HG03442 (cell line): Measurements from ENCODE around the gene RELA.
"Not testable (repeated sequence)": the region's sequence is repeated elsewhere in the genome, so short reads cannot be mapped to it uniquely, and the experiment has no call there.

Source experiments
- ATAC-seq: cut with Tn5 transposase; IDR thresholded peaks from one replicate; pipeline ENCODE4 v1.9.1; 2021; ENCODE audit warnings: mild to moderate bottlenecking, moderate library complexity; ENCODE audit not compliant: unreplicated experiment

The RELA gene

DNA sequence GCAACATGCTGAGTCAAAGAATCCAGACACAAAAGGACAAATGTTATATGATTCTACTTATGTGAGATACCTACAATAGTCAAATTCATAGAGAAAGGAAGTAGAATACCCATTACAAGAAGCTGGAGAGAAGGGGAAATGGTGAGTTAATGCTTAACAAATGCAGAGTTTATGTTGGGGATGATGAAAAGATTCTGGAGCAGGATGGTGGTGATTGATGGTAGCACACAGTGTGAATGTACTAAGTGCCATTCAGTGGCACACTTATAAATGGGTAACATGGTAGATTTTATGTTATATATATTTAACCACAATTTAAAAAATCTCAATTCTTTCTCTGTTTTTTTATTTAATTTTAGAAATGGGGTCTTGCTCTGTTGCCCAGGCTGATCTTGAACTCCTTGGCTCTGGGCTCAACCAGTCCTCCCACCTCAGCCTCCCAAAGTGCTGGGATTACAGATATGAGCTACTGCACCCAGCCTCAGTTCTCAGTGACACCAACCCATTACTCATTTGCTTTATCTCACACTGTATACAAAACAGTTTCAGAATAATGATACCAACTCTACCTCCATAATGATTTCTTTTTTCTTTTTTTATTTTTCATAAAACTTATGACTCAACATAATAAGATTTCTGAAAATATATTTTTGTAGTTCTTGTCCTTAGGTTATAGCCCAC is 9.6 kb upstream of the RELA start:
- no peak for ATAC-seq

DNA sequence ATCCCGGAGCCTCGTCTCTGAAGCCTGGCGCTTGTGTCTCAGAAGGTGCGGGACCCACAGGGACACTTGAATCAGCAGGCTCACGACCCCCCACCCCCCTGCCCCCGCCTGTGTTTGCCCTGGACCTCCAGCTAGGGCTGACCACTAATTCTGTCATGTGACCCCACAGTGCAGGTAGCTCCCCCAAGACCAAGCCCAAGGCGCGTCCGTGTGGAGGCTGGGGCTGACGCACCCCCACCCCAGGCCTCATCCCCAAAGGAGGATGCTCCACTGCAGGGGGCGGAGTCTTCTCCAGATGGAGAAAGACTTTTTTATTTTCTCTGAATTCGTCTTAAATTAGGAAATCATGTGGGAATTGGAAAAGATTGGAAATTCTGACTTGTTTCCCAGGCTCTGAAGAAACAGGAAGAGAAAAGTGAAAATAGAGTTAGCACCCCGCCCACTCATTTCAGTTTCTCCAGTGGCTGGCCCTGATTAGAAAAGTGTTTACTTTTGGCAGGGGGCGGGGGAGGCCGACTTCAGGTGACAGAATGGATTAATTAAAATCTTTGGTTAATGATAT is 1.0 kb upstream of the RELA start:
- ATAC-seq: peak; percentile 21

DNA sequence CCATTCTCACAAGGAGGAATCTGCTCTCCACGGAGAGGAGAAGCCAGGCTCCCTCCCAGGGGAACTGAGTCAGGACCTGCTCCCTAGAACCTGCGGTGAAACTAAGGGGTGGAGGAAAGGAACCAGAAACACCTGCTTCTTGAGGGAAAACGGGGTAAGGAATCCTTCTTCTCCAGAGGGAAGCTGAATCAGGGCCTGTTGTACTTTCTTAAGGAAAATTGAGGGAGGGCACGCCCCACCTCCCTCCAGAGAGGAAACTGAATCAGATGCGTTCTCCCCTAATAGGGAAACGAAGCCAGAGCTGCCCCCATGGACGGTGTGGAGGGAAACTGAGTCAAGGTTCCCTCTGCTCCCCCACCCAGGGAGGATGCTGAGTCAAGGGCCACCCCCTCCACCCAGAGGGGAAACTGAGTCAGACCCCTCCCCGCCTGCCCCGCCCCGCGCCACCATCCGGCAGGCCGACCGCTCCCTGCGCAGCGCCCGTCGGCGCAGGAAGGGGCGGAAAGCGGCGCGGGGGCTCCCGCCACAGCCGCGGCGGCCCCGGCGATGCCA is 393 bp downstream of the RELA start:
- peak; percentile 4 for ATAC-seq

- ATAC-seq: no peak
Measured at GRCh38 chr11:65661599-65662246, 993 bp downstream of the RELA start.

- ATAC-seq: not testable (repeated sequence)
Measured at GRCh38 chr11:65660908-65661307, 1.8 kb downstream of the RELA start.

GRCh38 chr11:65660038-65660437 is 2.7 kb downstream of the RELA start:
- ATAC-seq: no peak

DNA sequence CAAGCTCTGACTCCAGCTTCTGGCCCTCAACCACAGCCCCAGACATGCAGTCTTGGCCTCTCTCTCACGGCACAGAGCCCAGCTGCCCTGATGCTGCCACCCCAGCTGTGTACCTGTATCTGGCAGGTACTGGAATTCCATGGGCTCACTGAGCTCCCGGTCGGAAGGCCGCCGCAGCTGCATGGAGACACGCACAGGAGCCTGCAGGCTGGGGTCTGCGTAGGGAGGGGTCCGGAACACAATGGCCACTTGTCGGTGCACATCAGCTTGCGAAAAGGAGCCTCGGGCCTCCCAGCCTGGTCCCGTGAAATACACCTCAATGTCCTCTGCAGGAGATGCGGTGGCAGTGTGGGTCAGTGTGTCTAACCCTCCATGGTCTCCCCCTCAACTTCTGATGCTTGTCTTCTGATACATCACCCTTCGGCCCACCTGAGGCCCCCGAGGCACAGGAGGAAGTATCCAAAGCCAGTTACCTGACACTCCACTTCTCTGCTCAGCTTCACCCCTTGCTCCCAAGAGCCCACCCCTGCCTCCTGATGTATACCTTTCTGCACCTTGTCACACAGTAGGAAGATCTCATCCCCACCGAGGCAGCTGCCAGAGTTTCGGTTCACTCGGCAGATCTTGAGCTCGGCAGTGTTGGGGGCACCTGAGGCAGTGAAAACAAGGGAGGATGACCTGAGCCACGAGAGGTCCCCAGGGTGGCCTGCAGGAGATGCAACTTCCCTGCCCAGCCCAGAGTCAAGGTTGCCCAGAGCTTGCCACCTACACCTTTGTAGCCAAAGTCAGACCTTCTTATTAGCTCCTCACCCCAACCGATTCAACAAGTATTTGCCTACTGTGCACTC is 4.3 kb downstream of the RELA start:
- no peak for ATAC-seq

DNA sequence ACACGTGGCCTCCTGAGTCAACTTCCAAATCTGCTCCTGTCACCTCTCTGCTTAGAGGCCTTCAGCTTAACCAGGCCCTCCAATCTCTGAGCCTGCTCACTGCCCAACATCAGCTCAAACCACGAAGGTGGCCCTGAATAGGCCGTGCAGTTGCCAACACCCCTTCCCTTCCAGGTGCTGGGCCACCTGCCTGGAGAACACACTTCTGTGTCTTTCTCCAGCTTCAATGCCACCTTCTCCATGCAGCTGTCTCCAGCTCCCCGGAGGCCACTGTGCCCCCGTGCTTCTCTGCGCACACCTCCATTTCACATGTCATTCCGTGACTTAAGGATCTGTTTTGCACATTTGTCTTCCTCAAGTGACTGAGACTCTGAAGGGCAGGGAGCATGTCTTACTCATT is 5.3 kb downstream of the RELA start:
- no peak for ATAC-seq

DNA sequence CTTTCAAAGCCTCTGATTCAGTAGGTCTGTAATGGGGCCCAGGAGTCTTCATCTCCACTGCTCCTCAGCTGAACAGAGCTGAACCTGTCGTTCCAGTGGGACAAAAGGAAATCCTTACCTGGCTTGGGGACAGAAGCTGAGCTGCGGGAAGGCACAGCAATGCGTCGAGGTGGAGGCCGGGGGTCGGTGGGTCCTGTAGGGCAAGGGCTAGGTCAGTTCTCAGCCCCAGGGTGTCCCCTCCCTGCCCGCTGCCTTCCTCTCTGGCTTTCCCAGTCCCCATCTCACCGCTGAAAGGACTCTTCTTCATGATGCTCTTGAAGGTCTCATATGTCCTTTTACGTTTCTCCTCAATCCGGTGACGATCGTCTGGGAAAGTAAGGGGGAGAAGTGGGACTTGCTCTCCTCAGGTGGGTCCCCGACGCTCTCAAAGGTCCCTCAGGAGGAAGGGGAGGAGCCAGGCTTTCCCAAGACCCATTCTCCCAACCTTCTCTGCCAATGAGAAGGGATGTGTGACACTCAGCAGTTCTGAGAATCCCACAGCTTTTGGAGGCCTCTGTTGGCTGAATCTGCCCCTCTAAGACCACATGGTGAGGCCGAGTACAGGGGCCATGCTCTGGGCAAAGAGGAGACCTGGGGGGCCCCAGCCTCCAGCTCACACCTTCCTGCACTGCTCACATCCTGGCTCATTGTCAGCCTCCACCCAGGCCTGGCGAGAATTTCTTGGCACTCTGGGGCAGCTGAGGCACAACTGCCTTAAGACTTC is 7.0 kb downstream of the RELA start:
- no peak for ATAC-seq

- no peak for ATAC-seq
Measured at GRCh38 chr11:65654375-65655349, 8.1 kb downstream of the RELA start.

DNA sequence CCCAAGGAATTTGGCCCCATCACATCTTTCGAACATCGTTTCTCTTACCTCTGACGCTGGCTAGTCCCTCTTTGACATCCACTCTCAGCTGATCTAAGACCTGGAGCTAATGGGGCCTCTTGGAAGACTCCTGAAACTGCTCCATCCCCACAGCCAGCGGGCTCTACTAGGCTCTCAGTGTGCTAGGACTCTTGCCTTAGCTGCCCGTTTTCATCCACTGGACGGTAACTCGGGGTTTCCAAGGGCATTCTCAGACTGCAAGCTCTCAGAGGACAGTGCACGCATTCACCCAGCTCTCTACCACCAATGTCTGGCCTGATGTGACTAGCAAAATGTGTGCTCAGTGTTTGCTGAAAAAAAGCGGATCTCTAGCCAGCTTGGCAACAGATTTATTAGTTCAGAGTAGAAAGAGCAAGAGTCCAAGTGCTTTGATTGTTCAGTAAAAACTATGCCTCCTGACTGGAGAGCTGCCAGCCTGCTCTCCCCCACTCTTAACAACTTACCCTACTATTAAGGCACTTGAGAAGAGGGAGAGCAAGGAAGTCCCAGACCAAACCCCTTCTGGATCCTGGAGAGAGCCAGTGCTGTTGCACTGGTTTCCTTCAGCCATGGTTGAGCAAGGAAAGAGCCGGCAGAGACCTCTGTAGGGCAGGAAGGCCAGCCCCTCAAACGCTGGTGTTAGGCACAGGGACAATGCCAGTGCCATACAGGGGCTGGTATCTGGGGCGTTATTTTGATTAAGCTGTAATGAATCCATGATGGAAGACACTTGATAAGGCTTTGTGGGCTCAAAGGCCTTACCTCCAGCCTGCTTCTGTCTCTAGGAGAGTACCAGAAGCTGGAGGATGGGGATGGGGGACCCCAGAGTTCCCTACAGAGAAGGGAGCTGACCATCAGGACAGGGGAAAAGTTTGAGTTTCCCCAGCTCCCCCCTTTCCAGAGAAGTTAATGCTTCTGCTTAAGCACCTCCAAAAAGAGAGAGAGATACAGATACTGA is 9.2 kb downstream of the RELA start:
- ATAC-seq: no peak

GRCh38 chr11:65652511-65653228 is 10.0 kb downstream of the RELA start:
- ATAC-seq: peak; percentile 70

GRCh38 chr11:65651589-65652510 is 10.9 kb downstream of the RELA start:
- no peak for ATAC-seq

GRCh38 chr11:65651339-65651588 is 11.5 kb downstream of the RELA start:
- ATAC-seq: no peak

- no peak for ATAC-seq
Measured at GRCh38 chr11:65650547-65651338, 12.0 kb downstream of the RELA start.
